ENCODE measurements around the gene METTL24.
"Not testable (repeated sequence)": the region's sequence is repeated elsewhere in the genome, so short reads cannot be mapped to it uniquely, and the experiment has no call there.

Gene METTL24

DNA sequence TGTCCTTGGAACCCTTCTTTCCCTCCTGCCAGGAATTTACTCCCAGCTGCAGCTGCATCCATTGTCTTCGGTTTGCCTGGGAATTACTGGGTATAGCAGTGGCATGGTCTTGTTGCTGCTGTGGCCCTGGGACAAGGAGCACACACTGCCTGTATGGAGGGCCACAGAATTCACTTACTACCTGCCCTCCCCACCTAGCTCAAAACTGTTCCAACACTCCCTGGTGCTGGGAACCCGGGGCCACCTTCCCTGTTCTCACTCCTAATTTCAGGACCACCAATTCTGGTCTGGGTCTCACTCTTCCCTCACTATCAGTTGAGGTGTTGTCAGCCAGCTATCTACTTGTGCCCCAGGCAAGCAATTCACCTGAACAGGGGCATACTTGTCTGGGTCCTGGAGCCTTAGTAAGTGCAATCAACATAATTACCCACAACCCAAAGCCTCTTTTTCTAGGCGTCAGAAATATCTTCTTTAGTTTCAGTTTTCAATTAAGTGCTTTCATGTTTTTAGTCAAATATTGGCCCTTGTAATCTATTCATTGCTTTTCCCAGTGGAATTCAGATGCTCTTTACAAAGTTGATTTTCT is 47.2 kb downstream of the METTL24 start:
- H3K4me3 ChIP-seq (ENCODE audit: low read depth, low read length) = no peak overlapping the region
- TF ChIP-seq, protein P1, sequence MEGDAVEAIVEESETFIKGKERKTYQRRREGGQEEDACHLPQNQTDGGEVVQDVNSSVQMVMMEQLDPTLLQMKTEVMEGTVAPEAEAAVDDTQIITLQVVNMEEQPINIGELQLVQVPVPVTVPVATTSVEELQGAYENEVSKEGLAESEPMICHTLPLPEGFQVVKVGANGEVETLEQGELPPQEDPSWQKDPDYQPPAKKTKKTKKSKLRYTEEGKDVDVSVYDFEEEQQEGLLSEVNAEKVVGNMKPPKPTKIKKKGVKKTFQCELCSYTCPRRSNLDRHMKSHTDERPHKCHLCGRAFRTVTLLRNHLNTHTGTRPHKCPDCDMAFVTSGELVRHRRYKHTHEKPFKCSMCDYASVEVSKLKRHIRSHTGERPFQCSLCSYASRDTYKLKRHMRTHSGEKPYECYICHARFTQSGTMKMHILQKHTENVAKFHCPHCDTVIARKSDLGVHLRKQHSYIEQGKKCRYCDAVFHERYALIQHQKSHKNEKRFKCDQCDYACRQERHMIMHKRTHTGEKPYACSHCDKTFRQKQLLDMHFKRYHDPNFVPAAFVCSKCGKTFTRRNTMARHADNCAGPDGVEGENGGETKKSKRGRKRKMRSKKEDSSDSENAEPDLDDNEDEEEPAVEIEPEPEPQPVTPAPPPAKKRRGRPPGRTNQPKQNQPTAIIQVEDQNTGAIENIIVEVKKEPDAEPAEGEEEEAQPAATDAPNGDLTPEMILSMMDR (IDR thresholded peaks at IDR 0.05) = no peak
- H3K4me1 ChIP-seq = no peaks in the 10 kb centered on the region

DNA sequence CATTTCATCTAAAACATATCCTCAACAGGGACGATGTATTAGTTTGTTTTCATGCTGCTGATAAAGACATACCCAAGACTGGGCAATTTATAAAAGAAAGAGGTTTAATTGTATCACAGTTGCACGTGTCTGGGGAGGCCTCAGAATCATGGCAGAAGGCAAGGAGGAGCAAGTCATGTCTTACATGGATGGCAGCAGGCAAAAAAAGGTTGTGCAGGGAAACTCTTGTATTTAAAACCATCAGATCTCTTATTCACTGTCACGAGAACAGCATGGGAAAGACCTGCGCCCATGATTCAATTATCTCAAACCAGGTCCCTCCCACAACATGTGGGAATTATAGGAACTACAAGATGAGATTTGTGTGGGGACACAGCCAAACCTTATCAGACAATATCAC is 48.7 kb downstream of the METTL24 start:
- not testable (repeated sequence) for H3K4me1 ChIP-seq; H3K27ac ChIP-seq; H3K4me2 ChIP-seq (ENCODE audit: low read length); H3K9me3 ChIP-seq (ENCODE audit: control insufficient read depth, low read length); H3K4me3 ChIP-seq (ENCODE audit: low read depth, low read length); H3K27me3 ChIP-seq (ENCODE audit: control insufficient read depth, insufficient read depth, low read length); H2AFZ ChIP-seq; H3K36me3 ChIP-seq (ENCODE audit: control insufficient read depth, insufficient read depth, low read length); H3K9ac ChIP-seq; H3K79me2 ChIP-seq

More for the DNA sequence above, 47.2 kb downstream of the METTL24 start:
- Histone ChIP-seq H2AFZ (no peak overlapping the region), H3K4me2 (ENCODE audit: low read length) (no peak overlapping the region), H3K27me3 (ENCODE audit: control insufficient read depth, insufficient read depth, low read length) (no peaks in the 10 kb centered on the region), H3K9ac (no peak overlapping the region), H3K36me3 (ENCODE audit: control insufficient read depth, insufficient read depth, low read length) (no peaks in the 10 kb centered on the region), H3K79me2 (no peaks in the 10 kb centered on the region), H3K27ac (no peak overlapping the region), H3K9me3 (ENCODE audit: control insufficient read depth, low read length) (no peaks in the 10 kb centered on the region)

DNA sequence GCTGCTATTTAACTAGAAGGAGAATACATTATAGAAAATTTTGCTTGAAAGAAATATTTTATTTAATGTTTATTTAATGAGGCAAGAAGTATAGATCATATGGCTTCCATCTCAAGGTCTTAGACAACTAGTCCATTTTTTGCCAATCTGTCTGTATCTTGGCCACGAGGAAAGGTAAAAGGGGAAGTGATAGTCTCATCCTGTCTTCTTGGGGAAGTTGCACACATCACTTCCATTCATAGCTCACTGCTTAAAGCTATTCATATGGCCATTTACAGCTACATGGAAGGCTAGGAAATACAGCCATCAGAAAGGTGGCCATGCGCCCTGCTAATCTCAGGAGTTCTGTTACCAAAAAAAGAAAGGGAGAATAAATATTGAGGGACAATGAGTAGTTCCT is 50.8 kb downstream of the METTL24 start:
- H3K4me2 ChIP-seq (ENCODE audit: low read length) = no peak overlapping the region
- no peaks in the 10 kb centered on the region for H3K4me1 ChIP-seq
- H3K9ac ChIP-seq = no peak overlapping the region
- H3K4me3 ChIP-seq (ENCODE audit: low read depth, low read length) = no peak overlapping the region
- H3K79me2 ChIP-seq = no peaks in the 10 kb centered on the region
- H3K36me3 ChIP-seq (ENCODE audit: control insufficient read depth, insufficient read depth, low read length) = no peaks in the 10 kb centered on the region
- TF ChIP-seq, protein P1 (IDR thresholded peaks at IDR 0.05) = no peak
- H3K9me3 ChIP-seq (ENCODE audit: control insufficient read depth, low read length) = no peaks in the 10 kb centered on the region
- H2AFZ ChIP-seq = no peak overlapping the region
- H3K27ac ChIP-seq = no peak overlapping the region
- H3K27me3 ChIP-seq (ENCODE audit: control insufficient read depth, insufficient read depth, low read length) = no peaks in the 10 kb centered on the region

DNA sequence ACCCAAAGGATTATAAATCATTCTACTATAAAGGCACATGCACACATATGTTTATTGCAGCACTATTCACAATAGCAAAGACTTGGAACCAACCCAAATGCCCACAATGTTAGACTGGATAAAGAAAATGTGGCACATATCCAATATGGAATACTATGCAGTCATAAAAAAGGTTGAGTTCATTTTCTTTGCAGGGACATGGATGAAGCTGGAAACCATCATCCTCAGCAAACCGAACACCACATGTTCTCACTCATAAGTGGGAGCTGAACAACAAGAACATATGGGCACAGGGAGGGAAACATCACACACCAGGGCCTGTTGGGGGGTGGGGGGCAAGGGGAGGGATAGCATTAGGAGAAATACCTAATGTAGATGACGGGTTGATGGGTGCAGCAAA is 52.3 kb downstream of the METTL24 start:
- not testable (repeated sequence) for H3K4me1 ChIP-seq; H3K9ac ChIP-seq; H3K4me3 ChIP-seq (ENCODE audit: low read depth, low read length); H3K9me3 ChIP-seq (ENCODE audit: control insufficient read depth, low read length); H3K27me3 ChIP-seq (ENCODE audit: control insufficient read depth, insufficient read depth, low read length); H3K79me2 ChIP-seq; H3K27ac ChIP-seq; H2AFZ ChIP-seq; H3K4me2 ChIP-seq (ENCODE audit: low read length); H3K36me3 ChIP-seq (ENCODE audit: control insufficient read depth, insufficient read depth, low read length)

DNA sequence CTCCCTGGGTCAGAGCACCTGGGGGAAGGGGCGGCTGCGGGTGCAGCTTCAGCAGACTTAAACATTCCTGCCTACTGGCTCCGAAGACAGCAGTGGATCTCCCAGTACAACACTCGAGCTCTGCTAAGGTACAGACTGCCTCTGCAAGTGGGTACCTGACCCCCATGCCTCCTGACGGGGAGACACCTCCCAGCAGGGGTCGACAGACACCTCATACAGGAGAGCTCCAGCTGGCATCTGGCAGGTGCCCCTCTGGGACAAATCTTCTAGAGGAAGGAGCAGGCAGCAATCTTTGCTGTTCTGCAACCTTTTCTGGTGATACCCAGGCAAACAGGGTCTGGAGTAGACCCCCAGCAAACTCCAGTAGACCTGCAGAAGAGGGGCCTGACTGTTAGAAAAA is 54.5 kb downstream of the METTL24 start:
- H3K27ac ChIP-seq; H2AFZ ChIP-seq; H3K4me1 ChIP-seq; H3K27me3 ChIP-seq (ENCODE audit: control insufficient read depth, insufficient read depth, low read length); H3K36me3 ChIP-seq (ENCODE audit: control insufficient read depth, insufficient read depth, low read length); H3K4me2 ChIP-seq (ENCODE audit: low read length); H3K9me3 ChIP-seq (ENCODE audit: control insufficient read depth, low read length); H3K9ac ChIP-seq; H3K79me2 ChIP-seq; H3K4me3 ChIP-seq (ENCODE audit: low read depth, low read length): not testable (repeated sequence)

DNA sequence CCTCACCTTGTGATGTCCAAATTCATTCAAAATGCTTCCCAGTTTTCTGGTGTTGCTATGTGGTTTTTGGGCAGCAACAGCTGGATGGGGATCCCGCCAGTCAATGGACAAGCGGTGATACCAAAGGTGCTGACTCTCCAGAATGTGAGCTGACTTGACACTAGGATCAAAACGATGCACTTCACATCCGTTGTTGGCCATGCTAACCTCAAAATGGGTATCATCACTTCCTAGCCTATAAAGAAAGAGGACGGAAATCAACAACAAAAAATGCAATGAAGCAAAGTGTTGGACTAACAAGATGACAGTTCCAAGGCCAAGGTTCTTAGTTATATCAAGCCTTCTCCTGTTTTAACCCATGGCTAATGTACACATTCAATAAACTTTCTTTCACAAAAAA is 59.2 kb downstream of the METTL24 start:
- TF ChIP-seq, protein P1 (IDR thresholded peaks at IDR 0.05) = no peak
- Histone ChIP-seq H3K4me2 (ENCODE audit: low read length) (no peak overlapping the region), H3K27me3 (ENCODE audit: control insufficient read depth, insufficient read depth, low read length) (no peaks in the 10 kb centered on the region), H3K36me3 (ENCODE audit: control insufficient read depth, insufficient read depth, low read length) (no peaks in the 10 kb centered on the region), H3K4me1 (no peaks in the 10 kb centered on the region), H3K79me2 (no peaks in the 10 kb centered on the region), H2AFZ (no peak overlapping the region), H3K9me3 (ENCODE audit: control insufficient read depth, low read length) (no peaks in the 10 kb centered on the region), H3K4me3 (ENCODE audit: low read depth, low read length) (no peak overlapping the region), H3K9ac (no peak overlapping the region), H3K27ac (no peak overlapping the region)

Measured in parathyroid adenoma (tissue), 2 donors.